Urothelium cell line (cell line): ENCODE data around the gene NFATC4.

Source experiments
- DNase-seq: peaks from one replicate; pipeline ENCODE4 v3.0.0; 2011; ENCODE audit warnings: low spot score, mixed read lengths
- FAIRE-seq: peaks from 2 replicates; lab custom pipeline; 2011; peaks lifted over from hg19 to GRCh38; lab: Jason Lieb, UNC

The NFATC4 gene

GRCh38 chr14:24404814-24405213 is 36.8 kb downstream of the NFATC4 start:
- FAIRE-seq (no peak), DNase-seq (no peak)

DNA sequence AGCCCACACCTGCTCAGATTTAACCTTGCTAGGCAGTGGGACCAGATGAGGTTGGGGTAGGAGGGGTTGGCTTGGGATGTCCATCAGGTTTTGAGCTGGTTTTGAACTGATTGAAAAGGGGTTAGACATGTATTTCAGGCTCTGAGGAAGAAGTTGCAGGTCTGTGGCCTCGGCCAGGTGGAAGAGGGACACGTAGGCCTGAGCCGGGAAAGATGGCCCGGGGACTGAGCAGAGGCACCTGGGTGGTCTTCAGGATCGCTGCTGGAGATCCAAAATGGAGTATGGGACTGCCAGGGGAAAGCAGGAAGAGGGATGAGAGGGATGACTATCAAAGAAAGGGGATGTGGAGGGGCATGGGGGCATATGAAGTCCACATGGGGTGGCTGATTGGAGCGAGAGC is 38.4 kb downstream of the NFATC4 start:
- FAIRE-seq (no peak), DNase-seq (no peak)

DNA sequence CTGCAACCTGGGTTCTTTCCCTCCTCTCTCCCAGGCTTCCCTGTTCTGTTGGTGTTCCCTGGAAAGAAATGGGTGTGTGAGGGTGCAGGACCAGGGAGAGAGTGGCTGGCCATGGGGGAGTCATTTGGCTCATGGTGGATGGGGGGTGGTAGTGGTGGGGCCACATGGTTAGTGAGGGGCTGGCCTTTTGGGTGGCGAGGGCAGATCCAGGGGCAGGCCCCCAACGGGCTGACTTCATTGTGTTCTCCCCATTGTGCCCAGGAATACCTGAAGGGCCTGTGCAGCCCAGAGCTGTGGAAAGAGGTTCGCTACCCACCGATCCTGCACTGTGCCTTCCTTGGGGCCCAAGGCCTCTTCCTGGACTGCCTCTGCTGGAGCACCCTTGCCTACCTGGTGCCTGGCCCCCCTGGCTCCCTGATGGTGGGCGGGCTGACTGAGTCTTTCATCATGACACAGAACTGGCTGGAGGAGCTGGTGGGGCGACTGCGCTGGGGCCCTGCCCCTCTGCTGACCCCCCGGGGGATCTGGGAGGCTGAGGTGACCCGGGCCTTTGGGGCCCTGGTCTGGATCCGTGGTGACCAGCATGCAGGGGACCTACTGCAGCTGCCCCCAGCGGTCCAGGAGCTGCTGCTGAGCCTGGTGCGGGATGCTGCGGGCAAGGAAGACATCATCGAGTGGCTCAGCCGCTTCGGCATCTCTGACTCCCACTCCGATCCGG is 39.8 kb downstream of the NFATC4 start:
- FAIRE-seq (no peak), DNase-seq (no peak)

GRCh38 chr14:24408764-24409163 is 40.8 kb downstream of the NFATC4 start:
- no peak for FAIRE-seq

DNA sequence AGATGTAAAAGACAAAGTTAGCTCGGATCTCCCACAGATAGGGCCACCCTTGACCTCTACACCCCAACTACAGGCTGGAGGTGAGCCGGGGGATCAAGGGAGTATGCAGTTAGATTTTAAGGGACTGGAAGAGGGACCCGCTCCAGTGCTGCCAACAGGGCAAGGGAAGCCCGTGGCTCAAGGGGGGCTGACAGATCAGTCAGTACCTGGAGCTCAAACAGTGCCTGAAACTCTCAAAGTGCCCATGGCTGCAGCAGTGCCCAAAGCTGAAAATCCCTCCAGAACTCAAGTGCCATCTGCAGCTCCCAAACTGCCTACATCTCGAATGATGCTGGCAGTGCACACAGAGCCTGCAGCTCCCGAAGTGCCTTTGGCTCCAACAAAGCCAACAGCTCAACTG is 41.2 kb downstream of the NFATC4 start:
- FAIRE-seq (no peak), DNase-seq (no peak)

More at GRCh38 chr14:24408764-24409163, 40.8 kb downstream of the NFATC4 start:
- no peak for DNase-seq

- FAIRE-seq (no peak), DNase-seq (no peak)
Observed at GRCh38 chr14:24409956-24410355, 42.0 kb downstream of the NFATC4 start.

- DNase-seq (peak; percentile 52), FAIRE-seq (no peak)
Observed at GRCh38 chr14:24411443-24412389, 43.7 kb downstream of the NFATC4 start.

GRCh38 chr14:24414077-24414476 is 46.1 kb downstream of the NFATC4 start:
- FAIRE-seq, result no peak

DNA sequence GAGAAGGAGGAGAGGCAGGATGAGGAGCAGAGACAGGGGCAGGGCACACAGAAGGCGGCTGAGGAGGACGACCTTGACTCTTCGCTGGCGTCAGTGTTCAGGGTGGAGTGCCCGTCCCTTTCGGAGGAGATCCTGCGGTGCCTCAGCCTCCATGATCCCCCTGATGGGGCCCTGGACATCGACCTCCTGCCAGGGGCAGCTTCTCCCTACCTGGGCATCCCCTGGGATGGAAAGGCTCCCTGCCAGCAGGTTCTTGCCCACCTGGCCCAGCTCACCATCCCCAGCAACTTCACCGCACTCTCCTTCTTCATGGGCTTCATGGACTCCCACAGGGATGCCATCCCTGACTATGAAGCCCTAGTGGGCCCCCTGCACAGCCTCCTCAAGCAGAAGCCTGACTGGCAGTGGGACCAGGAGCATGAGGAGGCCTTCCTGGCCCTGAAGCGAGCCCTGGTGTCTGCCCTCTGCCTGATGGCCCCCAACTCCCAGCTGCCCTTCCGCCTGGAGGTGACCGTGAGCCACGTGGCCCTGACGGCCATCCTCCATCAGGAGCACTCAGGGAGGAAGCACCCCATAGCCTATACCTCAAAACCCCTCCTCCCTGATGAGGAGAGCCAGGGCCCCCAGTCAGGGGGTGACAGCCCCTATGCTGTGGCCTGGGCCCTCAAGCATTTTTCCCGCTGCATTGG is 46.9 kb downstream of the NFATC4 start:
- no peak for DNase-seq
- FAIRE-seq, result no peak

More at GRCh38 chr14:24414077-24414476, 46.1 kb downstream of the NFATC4 start:
- DNase-seq, result no peak

- FAIRE-seq (no peak), DNase-seq (no peak)
Observed at GRCh38 chr14:24415421-24416253, 47.7 kb downstream of the NFATC4 start.

GRCh38 chr14:24416254-24416931 is 48.4 kb downstream of the NFATC4 start:
- FAIRE-seq, result no peak
- DNase-seq, result no peak

- no peak for DNase-seq
Observed at GRCh38 chr14:24416932-24417619, 49.1 kb downstream of the NFATC4 start.

DNA sequence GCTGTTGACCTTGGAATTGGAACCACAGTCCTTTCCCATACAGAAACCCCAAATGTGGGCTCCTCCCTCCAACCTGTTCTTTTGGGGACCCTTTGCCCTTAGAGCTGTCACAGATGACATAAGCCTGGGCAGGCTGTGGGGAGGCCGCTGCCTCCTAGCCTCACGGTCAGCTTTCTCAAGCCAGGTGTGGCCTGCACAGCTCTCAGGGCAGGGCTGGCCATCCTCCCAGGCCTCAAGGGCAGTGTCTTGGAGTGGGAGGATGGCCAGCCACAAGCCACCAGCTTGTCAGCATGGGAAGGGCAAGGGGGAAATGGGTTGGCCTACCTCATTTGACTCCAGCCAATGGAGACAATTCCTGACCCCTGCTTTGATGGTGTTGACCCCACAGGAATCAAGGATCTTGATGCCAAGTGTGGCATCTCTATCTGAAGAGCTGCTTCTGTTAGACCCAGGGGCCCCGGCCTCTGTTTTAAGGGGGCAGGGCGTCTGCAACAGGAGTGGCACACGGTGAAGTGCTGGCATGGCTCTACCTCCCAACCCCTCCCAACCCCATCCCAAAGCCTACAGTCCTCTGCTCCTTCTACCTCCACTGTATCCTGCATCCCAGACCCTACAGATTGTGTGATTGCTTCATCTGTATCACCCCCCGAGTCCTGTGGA is 50.0 kb downstream of the NFATC4 start:
- FAIRE-seq, result no peak
- DNase-seq, result no peak

More at GRCh38 chr14:24416932-24417619, 49.1 kb downstream of the NFATC4 start:
- FAIRE-seq, result no peak

- no peak for FAIRE-seq
- no peak for DNase-seq
Observed at GRCh38 chr14:24418492-24418873, 50.5 kb downstream of the NFATC4 start.

DNA sequence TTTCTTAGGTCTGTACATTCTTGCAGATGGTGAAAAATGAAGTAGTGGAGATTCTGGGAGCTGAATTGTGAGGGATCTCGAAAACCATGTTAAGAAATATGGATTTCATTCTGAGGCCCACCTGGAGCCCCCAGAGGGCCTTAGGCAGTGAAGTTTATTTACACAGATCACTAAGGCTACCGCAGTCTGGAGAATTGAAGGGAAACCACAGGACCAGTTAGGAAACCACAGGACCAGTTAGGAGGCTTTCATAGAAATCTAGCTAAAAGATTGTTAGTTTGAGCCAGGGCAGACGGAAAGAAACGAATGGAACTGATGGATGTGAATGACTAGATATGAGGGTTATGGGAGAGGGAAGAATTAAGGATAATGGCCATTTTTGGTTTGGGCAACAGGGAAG is 54.3 kb downstream of the NFATC4 start:
- FAIRE-seq, result no peak
- no peak for DNase-seq

DNA sequence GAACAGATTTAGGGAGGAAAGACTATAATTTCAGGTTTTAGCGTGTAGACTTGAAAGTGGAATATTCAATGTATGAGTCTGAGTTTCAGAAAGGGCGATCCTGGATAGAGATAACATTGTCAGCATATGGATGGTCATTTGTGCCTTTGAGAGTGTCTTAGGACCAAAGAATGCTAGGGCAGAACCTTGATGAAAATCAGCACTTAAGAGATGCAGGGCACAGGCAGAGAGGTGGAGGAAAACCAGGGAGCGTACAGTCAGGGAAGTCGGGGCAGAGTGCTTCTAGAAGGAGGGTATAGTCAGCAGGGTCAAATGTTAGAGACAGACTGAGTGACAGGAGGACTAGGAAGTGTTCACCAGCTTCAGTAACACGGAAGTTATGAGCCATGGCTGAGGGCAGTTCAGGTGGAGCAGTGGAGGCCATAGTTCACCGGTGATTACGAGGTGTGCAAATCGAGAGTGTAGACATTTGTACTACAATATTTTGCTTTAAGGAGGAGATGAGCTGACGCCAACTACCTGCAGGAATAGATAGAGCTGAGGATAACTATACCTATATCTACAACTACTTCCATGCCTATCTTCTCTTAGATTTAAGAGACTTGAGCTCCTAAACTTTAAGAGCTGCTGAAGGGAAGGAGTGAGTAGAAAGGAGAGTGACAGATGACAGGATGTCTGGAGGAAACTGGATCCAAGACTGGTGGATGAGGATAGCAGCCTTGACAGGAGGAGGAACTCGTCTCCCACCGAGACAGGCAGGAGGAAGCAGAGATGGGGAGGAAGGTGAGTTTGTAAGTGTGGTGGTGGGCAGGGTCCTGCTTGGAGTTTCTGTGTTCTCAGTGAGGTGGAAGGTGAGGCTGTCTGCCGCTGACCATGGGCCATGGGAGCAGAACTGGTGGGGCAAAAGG is 55.0 kb downstream of the NFATC4 start:
- FAIRE-seq, result no peak
- no peak for DNase-seq

- DNase-seq, result no peak
- no peak for FAIRE-seq
Observed at GRCh38 chr14:24425704-24426103, 57.7 kb downstream of the NFATC4 start.
